B cell (primary cell): ENCODE measurements around the gene ANKRD24. TPM values are rescaled to one million over a fixed set of nuclear protein-coding genes. Genes with fewer than 3 reads are reported as not detected.

Experiments
- ATAC-seq: fragments of 200-7000 bp; cut with Tn5 transposase; one replicate; pipeline ENCODE4 v1.10.0; 2021; ENCODE audit warnings: low read depth, mild to moderate bottlenecking, moderate number of reproducible peaks, moderate library complexity
- CTCF ChIA-PET: fragments of 350-600 bp; sonication (Branson Sonifier 250); formaldehyde crosslinking; loops from one replicate; lab custom pipeline; 2021; ENCODE audit warnings: antibody characterized with exemption, inconsistent platforms; lab: Charles Lee
- POLR2A ChIA-PET: fragments of 350-600 bp; sonication (Branson Sonifier 250); formaldehyde crosslinking; loops from one replicate; lab custom pipeline; 2021; ENCODE audit warnings: antibody characterized with exemption; lab: Charles Lee
- DNase-seq: peaks from one replicate; pipeline ENCODE4 v3.0.0; 2013
- H2AFZ ChIP-seq: 2 replicates; pipeline ENCODE4 v1.6.1; 2012; ENCODE audit warnings: mild to moderate bottlenecking, low read depth, low read length; ENCODE audit not compliant: insufficient read depth, poor library complexity, severe bottlenecking
- H3K27ac ChIP-seq, 2 donors: 1 replicate in 1 of 2; 2 replicates in 1 of 2; pipeline ENCODE4 v1.5.1; 2012 to 2013; ENCODE audit warnings: low read length in 2 of 2, mild to moderate bottlenecking in 2 of 2, moderate library complexity in 1 of 2
- H3K27me3 ChIP-seq, 4 experiments: fragments of 200-600 bp in 1 of 4; sonication (generic) in 1 of 4; replicated peaks in 1 of 4; 1 replicate in 2 of 4; 2 replicates in 2 of 4; pipeline versions ENCODE4 v1.6.1 to v1.7.0; 2013 to 2016; ENCODE audit warnings: low read length in 3 of 4, mild to moderate bottlenecking in 2 of 4, mixed read lengths in 1 of 4, moderate library complexity in 1 of 4; ENCODE audit not compliant: insufficient read depth in 4 of 4, control insufficient read depth in 3 of 4; ENCODE audit errors: control extremely low read depth in 1 of 4
- H3K36me3 ChIP-seq, 2 experiments: replicated peaks in 1 of 2; 1 replicate in 1 of 2; 2 replicates in 1 of 2; pipeline versions ENCODE4 v1.6.1 to v1.7.1; 2013; ENCODE audit warnings: low read length in 1 of 2; ENCODE audit not compliant: insufficient read depth in 2 of 2, control insufficient read depth in 1 of 2; ENCODE audit errors: control extremely low read depth in 1 of 2, extremely low read depth in 1 of 2
- H3K4me1 ChIP-seq, 2 donors: fragments of 200-600 bp in 1 of 2; sonication (generic) in 1 of 2; 1 replicate in 1 of 2; 2 replicates in 1 of 2; pipeline versions ENCODE4 v1.5.1 to v1.6.1; 2013 to 2017; ENCODE audit warnings: low read length in 2 of 2; ENCODE audit not compliant: control insufficient read depth in 2 of 2, insufficient read depth in 2 of 2
- H3K4me2 ChIP-seq: replicated peaks from 2 replicates; pipeline ENCODE3; 2012; ENCODE audit warnings: mild to moderate bottlenecking, low read depth, low read length; ENCODE audit not compliant: poor library complexity, severe bottlenecking
- H3K4me3 ChIP-seq, 5 experiments: fragments of 200-600 bp in 1 of 5; sonication (generic) in 1 of 5; 1 replicate in 3 of 5; 2 replicates in 2 of 5; pipeline versions ENCODE4 v1.5.1 to v1.7.0; 2011 to 2016; ENCODE audit warnings: low read length in 4 of 5, mild to moderate bottlenecking in 4 of 5, low read depth in 2 of 5, control low read depth in 1 of 5, moderate library complexity in 1 of 5; ENCODE audit not compliant: insufficient read depth in 1 of 5; ENCODE audit errors: control extremely low read depth in 1 of 5, extremely low read depth in 1 of 5
- H3K79me2 ChIP-seq: fragments of 200-600 bp; sonication (generic); one replicate; pipeline ENCODE4 v1.6.0; 2016; ENCODE audit warnings: low read length; ENCODE audit not compliant: control insufficient read depth, insufficient read depth
- H3K9ac ChIP-seq: fragments of 200-600 bp; sonication (generic); 2 replicates; pipeline ENCODE4 v1.6.1; 2017; ENCODE audit warnings: mild to moderate bottlenecking, low read length, moderate library complexity
- H3K9me3 ChIP-seq, 3 donors: one replicate each; pipeline versions ENCODE4 v1.6.1 to v1.7.1; 2013; ENCODE audit warnings: low read length in 2 of 3; ENCODE audit not compliant: control insufficient read depth in 2 of 3, insufficient read depth in 1 of 3; ENCODE audit errors: control extremely low read depth in 1 of 3
- H4K20me1 ChIP-seq: 2 replicates; pipeline ENCODE4 v1.6.0; 2012; ENCODE audit warnings: mild to moderate bottlenecking, low read length; ENCODE audit not compliant: insufficient read depth, control insufficient read depth, poor library complexity, severe bottlenecking
- H3K27ac Mint-ChIP-seq: one replicate; pipeline ENCODE4 v1.8.0; 2021; ENCODE audit warnings: mixed read lengths
- H3K27me3 Mint-ChIP-seq: one replicate; pipeline ENCODE4 v1.8.0; 2021; ENCODE audit warnings: mixed read lengths
- H3K4me1 Mint-ChIP-seq: one replicate; pipeline ENCODE4 v1.8.0; 2021; ENCODE audit warnings: mixed read lengths
- H3K4me3 Mint-ChIP-seq: one replicate; pipeline ENCODE4 v1.8.0; 2021; ENCODE audit warnings: mixed read lengths
- H3K9me3 Mint-ChIP-seq: one replicate; pipeline ENCODE4 v1.8.0; 2022; ENCODE audit warnings: mixed read lengths; ENCODE audit not compliant: insufficient read depth
- CTCF ChIP-seq: fragments of 200-600 bp; IDR thresholded peaks from one replicate; pipeline ENCODE4 v1.8.0; 2022; ENCODE audit warnings: antibody characterized with exemption, mild to moderate bottlenecking
- EZH2 ChIP-seq: IDR thresholded peaks from 2 replicates; pipeline ENCODE4 v1.6.1; 2012; ENCODE audit warnings: borderline replicate concordance, low read depth, mild to moderate bottlenecking, moderate library complexity, low read length; ENCODE audit not compliant: insufficient read depth, poor library complexity, severe bottlenecking
- WGBS: methylation state at CpG from one replicate; pipeline ENCODE4 v1.1.5; 2013; ENCODE audit warnings: missing lambda C conversion rate; ENCODE audit not compliant: insufficient coverage; 5-methylcytosine and 5-hydroxymethylcytosine counted together
- intact Hi-C: fragments of 100-400 bp; cut with micrococcal nuclease; formaldehyde crosslinking; loops from one replicate; pipeline ENCODE4 v1.10.0; 2022
- polyA plus RNA-seq: library from polyadenylated mRNA; depleted of rRNA; stranded (reverse); fragments of >200 nt; gene quantifications from 2 replicates; pipeline ENCODE4 v1.2.3, GENCODE V29; 2012
- total RNA-seq, 2 donors: library from RNA; stranded (reverse); fragments of 120-200 nt in 1 of 2; gene quantifications; 1 replicate in 1 of 2; 2 replicates in 1 of 2; pipeline versions ENCODE4 v1.2.3 to v1.2.4, GENCODE V29; 2013 to 2022

ANKRD24 gene
- total and polyA plus RNA-seq, 2 donors (not counting 1 experiment from before 2014, with no cell fraction given), result 0.37 to 1.5 TPM

- H3K27ac ChIP-seq, result no peak overlapping the region
- peaks cover 2 to 42% (median 20%) of the 10 kb centered on the region in 4 experiments for H3K27me3 ChIP-seq
- no peaks in the 10 kb centered on the region for H4K20me1 ChIP-seq
- no peak overlapping the region for H3K4me2 ChIP-seq
- Mint-ChIP-seq H3K9me3 (no peaks in the 10 kb centered on the region), H3K4me3 (no peak overlapping the region), H3K27ac (no peak overlapping the region), H3K27me3 (peaks cover 30% of the 10 kb centered on the region), H3K4me1 (peaks cover 15% of the 10 kb centered on the region)
- WGBS, result 85% methylated on average over 33 of the region's 33 CpGs
- ChIA-PET CTCF (interaction anchor here (3.2 kb wide), 1 partner anchor 215 kb away, joined by 21 read pairs; the partner anchor contains the start of gene EEF2), POLR2A (no interaction called here)
- ATAC-seq (no peak), DNase-seq (no peak)
- H3K79me2 ChIP-seq, result no peaks in the 10 kb centered on the region
- intact Hi-C loops, result no loop called here
- TF ChIP-seq CTCF, result no peak
- TF ChIP-seq EZH2, result no peak
- H2AFZ ChIP-seq, result no peak overlapping the region
- H3K9ac ChIP-seq, result no peak overlapping the region
- no peak overlapping the region for H3K4me3 ChIP-seq
- H3K9me3 ChIP-seq, result peaks cover 0 to 9% (median 0%) of the 10 kb centered on the region in 3 donors
- no peaks in the 10 kb centered on the region for H3K36me3 ChIP-seq
- peaks cover 10 to 15% of the 10 kb centered on the region in 2 donors for H3K4me1 ChIP-seq
These were observed 17.3 kb downstream of the ANKRD24 start for GRCh38 chr19:4199699-4200293.

GRCh38 chr19:4200940-4201542 lies 18.6 kb downstream of the ANKRD24 start:
- H3K4me1 Mint-ChIP-seq, result peaks cover 15% of the 10 kb centered on the region
- peaks cover 26% of the 10 kb centered on the region for H3K27me3 Mint-ChIP-seq
- H3K9me3 Mint-ChIP-seq, result no peaks in the 10 kb centered on the region
- ChIA-PET POLR2A (interaction anchor here (0.5 to 1.8 kb wide), 3 partner anchors 39 to 230 kb away, joined by 5 to 8 read pairs (median 6); partner anchors contain the start of gene DAPK3), CTCF (interaction anchor here (0.5 to 3.4 kb wide), 8 partner anchors 9 to 216 kb away, joined by 3 to 21 read pairs (median 4); partner anchors contain the start of gene EEF2)
- DNase-seq (no peak), ATAC-seq (no peak)
- no peak overlapping the region for H3K4me3 ChIP-seq
- 80% methylated on average over 2 of the region's 2 CpGs for WGBS
- H3K9me3 ChIP-seq, result peaks cover 0 to 9% (median 0%) of the 10 kb centered on the region in 3 donors
- no peak overlapping the region for H3K27ac Mint-ChIP-seq
- intact Hi-C loops, result no loop called here
- H3K4me3 Mint-ChIP-seq, result no peak overlapping the region
- peaks cover 10 to 15% of the 10 kb centered on the region in 2 donors for H3K4me1 ChIP-seq
- TF ChIP-seq EZH2 (no peak), CTCF (no peak)
- no peak overlapping the region for H3K4me2 ChIP-seq
- H3K9ac ChIP-seq, result no peak overlapping the region
- H3K27me3 ChIP-seq, result peaks cover 2 to 33% (median 18%) of the 10 kb centered on the region in 4 experiments
- no peak overlapping the region for H2AFZ ChIP-seq
- no peaks in the 10 kb centered on the region for H3K36me3 ChIP-seq
- H3K27ac ChIP-seq, result no peak overlapping the region
- no peaks in the 10 kb centered on the region for H4K20me1 ChIP-seq
- no peaks in the 10 kb centered on the region for H3K79me2 ChIP-seq
